ENCODE data around the gene LAMA2.

DNA sequence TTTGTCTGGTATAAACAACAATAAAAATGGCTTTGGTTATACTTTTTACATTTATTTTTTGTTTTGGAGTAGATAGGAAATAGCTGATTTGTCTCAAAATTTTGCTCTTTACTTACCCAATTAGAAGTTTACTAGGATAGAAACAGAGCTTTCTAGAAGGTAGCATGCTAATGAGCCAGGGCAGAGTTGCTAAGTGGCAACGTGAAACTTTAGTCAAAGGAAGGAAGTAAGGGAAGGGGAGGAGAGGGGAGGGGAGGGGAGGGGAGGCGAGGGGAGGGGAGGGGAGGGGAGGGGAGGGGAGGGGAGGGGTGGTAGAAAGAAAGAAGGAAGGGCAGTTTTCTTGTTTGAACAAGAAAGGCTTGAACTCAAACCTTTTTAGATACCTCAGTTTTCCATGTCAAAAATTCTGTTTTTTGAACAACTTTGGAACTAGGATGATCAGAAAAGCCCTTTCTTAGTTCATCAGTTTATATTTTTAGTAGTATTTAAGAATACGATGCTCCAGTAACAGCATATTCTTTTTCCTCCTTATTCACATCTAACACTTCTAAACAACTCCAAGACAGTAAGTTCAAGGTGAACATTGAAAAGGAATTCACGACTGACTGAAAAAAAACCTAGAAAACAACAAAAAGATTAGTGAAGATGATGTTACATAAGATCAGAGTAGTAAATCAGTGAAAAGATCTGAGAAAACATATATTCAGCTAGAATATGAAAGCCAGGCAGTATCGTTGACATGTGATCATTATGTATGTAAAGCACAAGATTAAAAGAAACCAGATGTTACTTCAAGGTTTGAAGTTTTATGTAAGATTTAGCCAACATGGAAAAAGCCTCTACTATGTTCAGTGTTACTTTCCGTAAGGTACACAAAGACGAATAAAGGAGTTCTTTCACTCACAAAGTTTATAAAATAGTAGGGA is 563.6 kb downstream of the LAMA2 start:
- no peak for TF ChIP-seq ZNF274 (IDR thresholded peaks at IDR 0.05; ENCODE audit: low read depth, low read length)
- no peak for TF ChIP-seq SUZ12 (IDR thresholded peaks at IDR 0.05; ENCODE audit: extremely low read depth, insufficient read depth, insufficient read length)
- TF ChIP-seq YY1 (IDR thresholded peaks at IDR 0.05; ENCODE audit: insufficient read depth, insufficient read length) = no peak

Data from NT2/D1 (cell line).